ENCODE measurements around the gene CSTPP1.

The CSTPP1 gene

DNA sequence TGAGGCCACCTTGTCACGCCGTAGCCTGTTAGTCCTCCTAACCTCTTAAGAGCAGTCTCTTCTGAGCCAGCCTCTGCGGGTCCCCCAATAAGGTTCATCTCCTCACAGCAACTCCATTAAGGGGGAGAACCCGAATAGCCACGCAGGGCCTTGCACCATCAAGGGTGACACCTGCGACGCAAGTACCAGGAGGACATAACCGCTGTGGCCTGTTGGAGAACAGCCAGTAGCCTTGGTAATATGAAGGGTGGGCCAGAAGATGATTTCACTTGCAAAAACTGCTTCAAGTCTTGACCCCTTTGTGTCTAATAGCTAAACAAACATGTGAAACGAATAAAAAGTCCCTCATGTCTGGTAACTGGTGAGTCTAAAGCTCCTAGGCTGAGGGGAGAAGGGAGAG is 225.3 kb downstream of the CSTPP1 start:
- Histone ChIP-seq H3K36me3 (replicated peaks) (peaks cover 46% of the 10 kb centered on the region), H3K27me3 (replicated peaks) (no peaks in the 10 kb centered on the region), H3K27ac (no peak overlapping the region), H3K4me3 (ENCODE audit: low read depth, low read length) (no peak overlapping the region)
- TF ChIP-seq, protein P1, sequence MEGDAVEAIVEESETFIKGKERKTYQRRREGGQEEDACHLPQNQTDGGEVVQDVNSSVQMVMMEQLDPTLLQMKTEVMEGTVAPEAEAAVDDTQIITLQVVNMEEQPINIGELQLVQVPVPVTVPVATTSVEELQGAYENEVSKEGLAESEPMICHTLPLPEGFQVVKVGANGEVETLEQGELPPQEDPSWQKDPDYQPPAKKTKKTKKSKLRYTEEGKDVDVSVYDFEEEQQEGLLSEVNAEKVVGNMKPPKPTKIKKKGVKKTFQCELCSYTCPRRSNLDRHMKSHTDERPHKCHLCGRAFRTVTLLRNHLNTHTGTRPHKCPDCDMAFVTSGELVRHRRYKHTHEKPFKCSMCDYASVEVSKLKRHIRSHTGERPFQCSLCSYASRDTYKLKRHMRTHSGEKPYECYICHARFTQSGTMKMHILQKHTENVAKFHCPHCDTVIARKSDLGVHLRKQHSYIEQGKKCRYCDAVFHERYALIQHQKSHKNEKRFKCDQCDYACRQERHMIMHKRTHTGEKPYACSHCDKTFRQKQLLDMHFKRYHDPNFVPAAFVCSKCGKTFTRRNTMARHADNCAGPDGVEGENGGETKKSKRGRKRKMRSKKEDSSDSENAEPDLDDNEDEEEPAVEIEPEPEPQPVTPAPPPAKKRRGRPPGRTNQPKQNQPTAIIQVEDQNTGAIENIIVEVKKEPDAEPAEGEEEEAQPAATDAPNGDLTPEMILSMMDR (IDR thresholded peaks at IDR 0.05; ENCODE audit: low read depth, low read length, missing control alignments) = no peak
- in situ Hi-C loops (cut with HindIII; ENCODE audit: low pct_ligation_motif_present, low sequenced_read_pairs) = no loop called here
- no peak for DNase-seq

DNA sequence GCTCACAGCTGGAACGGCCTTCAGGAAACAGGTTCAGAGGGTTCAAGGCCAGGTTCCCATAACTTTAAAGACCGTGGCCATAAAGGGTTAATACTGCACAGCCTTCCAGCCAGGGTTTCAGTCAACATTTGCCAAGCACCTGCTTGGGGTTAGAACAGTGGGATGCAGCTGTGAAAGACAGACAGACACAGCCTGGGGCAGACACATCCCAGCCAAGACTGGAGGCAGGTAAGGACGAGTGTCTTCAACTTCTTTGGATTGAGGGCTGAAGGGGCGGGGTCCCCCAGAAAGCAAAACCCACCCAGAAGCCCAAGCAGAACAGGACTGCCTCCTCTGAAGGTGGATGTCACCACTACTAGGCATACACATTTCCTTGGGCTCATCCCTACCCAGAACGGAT is 225.9 kb downstream of the CSTPP1 start:
- in situ Hi-C loops (cut with HindIII; ENCODE audit: low pct_ligation_motif_present, low sequenced_read_pairs) = no loop called here
- H3K4me3 ChIP-seq (ENCODE audit: low read depth, low read length) = no peak overlapping the region
- H3K27ac ChIP-seq = no peak overlapping the region
- DNase-seq = no peak
- peaks cover 51% of the 10 kb centered on the region for H3K36me3 ChIP-seq (replicated peaks)
- TF ChIP-seq, protein P1 (IDR thresholded peaks at IDR 0.05; ENCODE audit: low read depth, low read length, missing control alignments) = no peak
- no peaks in the 10 kb centered on the region for H3K27me3 ChIP-seq (replicated peaks)

DNA sequence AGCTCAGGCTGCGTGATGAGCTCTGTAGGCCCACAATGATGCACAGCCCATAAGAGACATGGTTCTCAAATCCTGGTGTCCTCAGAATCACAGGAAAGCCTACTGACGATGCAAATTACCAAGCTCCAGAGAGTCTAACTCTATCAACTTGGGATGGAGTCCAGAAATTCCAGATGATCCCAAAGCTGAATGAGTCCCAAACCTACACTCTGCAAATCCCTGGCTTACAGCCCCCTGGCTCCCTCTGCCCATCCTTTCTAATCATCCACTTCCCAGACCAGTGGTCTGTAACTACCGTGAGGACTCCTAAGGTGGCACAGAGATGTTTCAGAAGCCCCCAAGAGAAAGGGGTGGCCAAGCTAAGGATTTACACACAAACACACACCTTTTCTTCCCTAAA is 226.6 kb downstream of the CSTPP1 start:
- peaks cover 59% of the 10 kb centered on the region for H3K36me3 ChIP-seq (replicated peaks)

DNA sequence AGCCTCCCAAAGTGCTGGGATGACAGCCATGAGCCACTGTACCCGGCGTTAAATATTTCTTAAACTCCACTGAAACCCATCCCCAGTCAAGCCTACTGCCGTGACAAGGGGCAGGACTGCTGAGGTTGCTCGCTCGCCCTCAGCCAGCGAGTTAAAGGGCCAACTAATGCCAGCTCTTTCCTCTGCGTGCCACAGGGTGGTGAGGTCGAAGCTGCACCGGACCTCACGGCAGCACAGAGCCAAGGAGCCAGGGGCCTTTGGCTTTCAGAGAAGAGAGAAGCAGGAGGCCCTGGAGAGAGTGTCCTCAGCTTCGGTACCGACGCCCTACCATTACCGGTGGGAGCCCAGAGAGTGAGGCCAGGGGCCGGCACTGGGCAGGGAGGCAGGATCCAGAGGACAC is 227.3 kb downstream of the CSTPP1 start:
- H3K4me3 ChIP-seq (ENCODE audit: low read depth, low read length) = no peak overlapping the region
- in situ Hi-C loops (cut with HindIII; ENCODE audit: low pct_ligation_motif_present, low sequenced_read_pairs) = no loop called here
- TF ChIP-seq, protein P1 (IDR thresholded peaks at IDR 0.05; ENCODE audit: low read depth, low read length, missing control alignments) = no peak
- H3K27me3 ChIP-seq (replicated peaks) = no peaks in the 10 kb centered on the region
- no peak overlapping the region for H3K27ac ChIP-seq
- H3K36me3 ChIP-seq (replicated peaks) = peaks cover 66% of the 10 kb centered on the region
- no peak for DNase-seq

More for the DNA sequence above, 226.6 kb downstream of the CSTPP1 start:
- in situ Hi-C loops (cut with HindIII; ENCODE audit: low pct_ligation_motif_present, low sequenced_read_pairs) = no loop called here
- no peak overlapping the region for H3K4me3 ChIP-seq (ENCODE audit: low read depth, low read length)
- H3K27me3 ChIP-seq (replicated peaks) = no peaks in the 10 kb centered on the region
- no peak overlapping the region for H3K27ac ChIP-seq
- no peak for DNase-seq
- TF ChIP-seq, protein P1 (IDR thresholded peaks at IDR 0.05; ENCODE audit: low read depth, low read length, missing control alignments) = no peak

DNA sequence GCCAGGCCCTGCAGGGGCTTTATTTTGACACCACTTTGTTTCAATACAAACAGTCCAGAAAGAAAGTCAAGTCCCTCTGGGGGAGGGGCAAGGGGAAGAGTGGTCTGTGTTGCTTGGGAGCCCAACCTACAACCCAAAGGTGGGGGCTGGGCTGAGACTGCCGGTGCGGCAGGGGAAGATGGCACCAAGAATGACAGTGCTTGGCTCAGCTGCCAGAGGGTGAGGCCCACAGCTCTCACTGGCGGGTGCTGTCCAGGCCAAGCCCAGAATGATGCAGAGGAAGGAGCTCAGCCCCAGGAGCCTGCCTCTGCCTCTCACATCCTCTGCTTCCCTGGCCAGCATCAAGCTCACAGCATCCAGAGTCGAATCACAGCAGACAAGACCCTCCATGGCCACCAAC is 227.8 kb downstream of the CSTPP1 start:
- no peak overlapping the region for H3K27ac ChIP-seq
- no peak for DNase-seq
- in situ Hi-C loops (cut with HindIII; ENCODE audit: low pct_ligation_motif_present, low sequenced_read_pairs) = no loop called here
- no peaks in the 10 kb centered on the region for H3K27me3 ChIP-seq (replicated peaks)
- H3K4me3 ChIP-seq (ENCODE audit: low read depth, low read length) = no peak overlapping the region
- H3K36me3 ChIP-seq (replicated peaks) = peaks cover 70% of the 10 kb centered on the region
- TF ChIP-seq, protein P1 (IDR thresholded peaks at IDR 0.05; ENCODE audit: low read depth, low read length, missing control alignments) = no peak

DNA sequence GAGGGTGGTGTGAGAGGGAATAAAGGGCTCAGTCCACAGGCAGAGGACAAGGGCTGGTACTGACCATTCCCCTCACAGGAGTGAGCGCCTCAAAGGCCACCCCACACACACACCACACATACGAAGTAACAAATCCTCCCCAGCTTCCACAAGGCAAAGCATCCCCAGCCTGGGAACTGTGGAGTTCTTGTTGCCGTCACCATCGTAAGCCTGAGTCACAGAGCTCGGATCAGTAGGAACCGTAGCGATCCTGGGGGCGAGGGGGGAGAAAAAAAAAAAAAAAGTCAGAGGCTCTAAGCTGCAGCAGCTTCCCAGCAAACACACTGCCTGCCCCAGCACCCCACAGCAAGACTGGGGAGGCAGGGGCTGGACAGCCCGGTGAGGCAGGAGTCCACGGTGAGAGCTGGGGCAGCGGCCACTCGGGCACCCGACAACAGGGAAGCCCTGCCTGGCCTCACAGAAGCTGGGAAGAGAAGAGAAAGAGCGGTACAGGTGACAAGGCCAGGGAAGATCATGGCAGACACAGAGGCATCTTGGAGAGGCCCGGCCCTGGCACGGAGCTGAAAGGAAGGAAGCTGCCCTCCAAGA is 228.8 kb downstream of the CSTPP1 start:
- TF ChIP-seq, protein P1 (IDR thresholded peaks at IDR 0.05; ENCODE audit: low read depth, low read length, missing control alignments) = no peak
- in situ Hi-C loops (cut with HindIII; ENCODE audit: low pct_ligation_motif_present, low sequenced_read_pairs) = no loop called here

More for the DNA sequence above, 228.8 kb downstream of the CSTPP1 start:
- no peak for DNase-seq
- Histone ChIP-seq H3K27me3 (replicated peaks) (no peaks in the 10 kb centered on the region), H3K36me3 (replicated peaks) (peaks cover 79% of the 10 kb centered on the region), H3K4me3 (ENCODE audit: low read depth, low read length) (no peak overlapping the region), H3K27ac (no peak overlapping the region)

All from brain microvascular endothelial cell (primary cell).